ENCODE measurements around the gene WNT9A. TPM values are rescaled to one million over a fixed set of nuclear protein-coding genes. Genes with fewer than 3 reads are reported as not detected.

WNT9A gene
- total and polyA plus RNA-seq, 4 donors: 0.03 to 0.08 TPM; not detected in 2

DNA sequence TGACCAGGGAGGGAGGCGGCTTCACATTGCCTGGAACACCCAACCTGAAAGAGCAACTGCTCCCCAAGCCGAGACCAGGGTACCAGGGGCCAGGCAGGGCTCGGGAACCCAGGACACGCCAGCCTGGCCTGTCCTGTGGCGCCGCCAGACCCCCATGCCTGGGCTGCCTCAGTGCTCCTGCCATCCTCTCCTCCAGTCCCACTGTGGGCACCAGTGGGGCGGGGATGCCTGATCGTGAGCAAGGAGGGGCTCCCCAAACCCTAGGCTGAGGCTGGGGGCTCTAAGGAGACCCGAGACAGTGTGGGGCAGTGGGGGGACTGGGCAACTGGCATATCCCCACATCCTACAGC lies 45.1 kb downstream of the WNT9A start:
- Histone ChIP-seq H3K4me3 (ENCODE audit: low read depth in 1 of 3, low read length in 3 of 3) (no peak overlapping the region), H3K36me3 (ENCODE audit: control insufficient read depth in 4 of 4, insufficient read depth in 3 of 4, low read depth in 1 of 4, low read length in 3 of 4) (no peaks in the 10 kb centered on the region), H3K9ac (ENCODE audit: low read depth in 1 of 2, low read length in 2 of 2) (no peak overlapping the region), H3K9me3 (ENCODE audit: control insufficient read depth in 4 of 4, low read length in 3 of 4) (no peaks in the 10 kb centered on the region), H3K27ac (ENCODE audit: low read depth in 1 of 2, low read length in 2 of 2) (no peak overlapping the region), H3K27me3 (ENCODE audit: control insufficient read depth in 4 of 4, insufficient read depth in 4 of 4, low read length in 3 of 4) (no peaks in the 10 kb centered on the region), H3K4me1 (ENCODE audit: control insufficient read depth in 4 of 4, insufficient read depth in 4 of 4, low read length in 3 of 4) (no peaks in the 10 kb centered on the region)
- 90% methylated on average over 9 of the region's 9 CpGs for WGBS
- TF ChIP-seq YY1 (IDR thresholded peaks at IDR 0.05) (no peak), HNF4A (conservative IDR thresholded peaks at IDR 0.05) (no peak), EGR1 (IDR thresholded peaks at IDR 0.05; ENCODE audit: low read depth in 2 of 2) (no peak), FOXA2 (IDR thresholded peaks at IDR 0.05) (no peak), HNF4G (IDR thresholded peaks at IDR 0.05) (no peak), GABPA (IDR thresholded peaks at IDR 0.05 in 1 of 2, conservative IDR thresholded peaks at IDR 0.05 in 1 of 2) (no peak), RAD21 (IDR thresholded peaks at IDR 0.05) (no peak), REST (IDR thresholded peaks at IDR 0.05) (no peak)
- TF ChIP-seq, protein P1, sequence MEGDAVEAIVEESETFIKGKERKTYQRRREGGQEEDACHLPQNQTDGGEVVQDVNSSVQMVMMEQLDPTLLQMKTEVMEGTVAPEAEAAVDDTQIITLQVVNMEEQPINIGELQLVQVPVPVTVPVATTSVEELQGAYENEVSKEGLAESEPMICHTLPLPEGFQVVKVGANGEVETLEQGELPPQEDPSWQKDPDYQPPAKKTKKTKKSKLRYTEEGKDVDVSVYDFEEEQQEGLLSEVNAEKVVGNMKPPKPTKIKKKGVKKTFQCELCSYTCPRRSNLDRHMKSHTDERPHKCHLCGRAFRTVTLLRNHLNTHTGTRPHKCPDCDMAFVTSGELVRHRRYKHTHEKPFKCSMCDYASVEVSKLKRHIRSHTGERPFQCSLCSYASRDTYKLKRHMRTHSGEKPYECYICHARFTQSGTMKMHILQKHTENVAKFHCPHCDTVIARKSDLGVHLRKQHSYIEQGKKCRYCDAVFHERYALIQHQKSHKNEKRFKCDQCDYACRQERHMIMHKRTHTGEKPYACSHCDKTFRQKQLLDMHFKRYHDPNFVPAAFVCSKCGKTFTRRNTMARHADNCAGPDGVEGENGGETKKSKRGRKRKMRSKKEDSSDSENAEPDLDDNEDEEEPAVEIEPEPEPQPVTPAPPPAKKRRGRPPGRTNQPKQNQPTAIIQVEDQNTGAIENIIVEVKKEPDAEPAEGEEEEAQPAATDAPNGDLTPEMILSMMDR (IDR thresholded peaks at IDR 0.05; ENCODE audit: low read depth, low read length, missing input control): no peak
- TF ChIP-seq, protein P2, sequence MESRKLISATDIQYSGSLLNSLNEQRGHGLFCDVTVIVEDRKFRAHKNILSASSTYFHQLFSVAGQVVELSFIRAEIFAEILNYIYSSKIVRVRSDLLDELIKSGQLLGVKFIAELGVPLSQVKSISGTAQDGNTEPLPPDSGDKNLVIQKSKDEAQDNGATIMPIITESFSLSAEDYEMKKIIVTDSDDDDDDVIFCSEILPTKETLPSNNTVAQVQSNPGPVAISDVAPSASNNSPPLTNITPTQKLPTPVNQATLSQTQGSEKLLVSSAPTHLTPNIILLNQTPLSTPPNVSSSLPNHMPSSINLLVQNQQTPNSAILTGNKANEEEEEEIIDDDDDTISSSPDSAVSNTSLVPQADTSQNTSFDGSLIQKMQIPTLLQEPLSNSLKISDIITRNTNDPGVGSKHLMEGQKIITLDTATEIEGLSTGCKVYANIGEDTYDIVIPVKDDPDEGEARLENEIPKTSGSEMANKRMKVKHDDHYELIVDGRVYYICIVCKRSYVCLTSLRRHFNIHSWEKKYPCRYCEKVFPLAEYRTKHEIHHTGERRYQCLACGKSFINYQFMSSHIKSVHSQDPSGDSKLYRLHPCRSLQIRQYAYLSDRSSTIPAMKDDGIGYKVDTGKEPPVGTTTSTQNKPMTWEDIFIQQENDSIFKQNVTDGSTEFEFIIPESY (IDR thresholded peaks at IDR 0.05): no peak
- TF ChIP-seq, protein P3, sequence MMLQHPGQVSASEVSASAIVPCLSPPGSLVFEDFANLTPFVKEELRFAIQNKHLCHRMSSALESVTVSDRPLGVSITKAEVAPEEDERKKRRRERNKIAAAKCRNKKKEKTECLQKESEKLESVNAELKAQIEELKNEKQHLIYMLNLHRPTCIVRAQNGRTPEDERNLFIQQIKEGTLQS (IDR thresholded peaks at IDR 0.05): no peak
- TF ChIP-seq, protein P4, sequence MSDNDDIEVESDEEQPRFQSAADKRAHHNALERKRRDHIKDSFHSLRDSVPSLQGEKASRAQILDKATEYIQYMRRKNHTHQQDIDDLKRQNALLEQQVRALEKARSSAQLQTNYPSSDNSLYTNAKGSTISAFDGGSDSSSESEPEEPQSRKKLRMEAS (IDR thresholded peaks at IDR 0.05): no peak
- DNase-seq (ENCODE audit: low spot score): no peak

DNA sequence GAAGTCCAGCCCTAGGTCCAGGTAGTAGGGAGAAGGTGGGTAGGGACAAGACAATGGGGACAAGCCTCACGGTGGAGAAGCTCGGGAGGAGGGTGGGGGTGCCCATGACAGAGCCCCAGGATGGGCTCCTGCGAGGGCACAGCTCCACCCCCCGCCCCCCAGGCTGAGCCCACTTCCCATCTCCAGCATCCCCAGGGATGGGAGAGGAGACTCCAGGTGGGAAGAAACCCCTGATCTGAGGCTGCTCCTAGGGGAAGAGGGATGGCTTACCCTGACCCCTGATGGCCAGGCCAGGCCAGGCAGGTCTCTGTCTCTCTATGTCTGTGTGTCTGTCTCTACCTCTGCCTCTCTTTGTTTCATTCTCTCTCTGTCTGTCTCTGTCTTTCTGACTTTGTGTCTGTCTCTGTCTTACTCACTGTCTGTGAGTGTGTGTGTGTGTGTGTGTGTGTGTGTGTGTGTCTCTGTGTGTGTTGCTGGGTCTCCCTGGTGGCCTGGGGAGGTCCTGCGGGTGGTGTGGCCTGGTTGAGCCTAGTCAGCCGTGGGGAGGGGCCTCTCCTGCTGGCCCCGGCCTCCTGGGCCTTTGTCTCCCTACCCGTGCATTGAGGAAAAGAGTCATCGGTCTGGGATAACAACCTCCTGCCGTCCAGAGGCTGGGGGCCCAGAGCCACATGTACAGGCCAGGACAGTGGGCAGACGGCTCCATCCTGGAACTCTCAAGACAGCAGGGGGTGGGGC lies 45.7 kb downstream of the WNT9A start:
- WGBS: 72% methylated on average over 11 of the region's 11 CpGs
- Histone ChIP-seq H3K36me3 (ENCODE audit: control insufficient read depth in 4 of 4, insufficient read depth in 3 of 4, low read depth in 1 of 4, low read length in 3 of 4) (no peaks in the 10 kb centered on the region), H3K9ac (ENCODE audit: low read depth in 1 of 2, low read length in 2 of 2) (no peak overlapping the region), H3K4me1 (ENCODE audit: control insufficient read depth in 4 of 4, insufficient read depth in 4 of 4, low read length in 3 of 4) (no peaks in the 10 kb centered on the region), H3K4me3 (ENCODE audit: low read depth in 1 of 3, low read length in 3 of 3) (no peak overlapping the region), H3K27me3 (ENCODE audit: control insufficient read depth in 4 of 4, insufficient read depth in 4 of 4, low read length in 3 of 4) (no peaks in the 10 kb centered on the region), H3K27ac (ENCODE audit: low read depth in 1 of 2, low read length in 2 of 2) (no peak overlapping the region), H3K9me3 (ENCODE audit: control insufficient read depth in 4 of 4, low read length in 3 of 4) (no peaks in the 10 kb centered on the region)
- DNase-seq (ENCODE audit: low spot score): no peak
- TF ChIP-seq, protein P1 (IDR thresholded peaks at IDR 0.05; ENCODE audit: low read depth, low read length, missing input control): no peak
- TF ChIP-seq YY1 (IDR thresholded peaks at IDR 0.05): no peak
- TF ChIP-seq, protein P2 (IDR thresholded peaks at IDR 0.05): no peak
- no peak for TF ChIP-seq GABPA (IDR thresholded peaks at IDR 0.05 in 1 of 2, conservative IDR thresholded peaks at IDR 0.05 in 1 of 2)
- TF ChIP-seq, protein P4 (IDR thresholded peaks at IDR 0.05): no peak
- TF ChIP-seq JUND (IDR thresholded peaks at IDR 0.05): no peak
- no peak for TF ChIP-seq FOXA2 (IDR thresholded peaks at IDR 0.05)
- TF ChIP-seq, protein P3 (IDR thresholded peaks at IDR 0.05): no peak
- TF ChIP-seq EGR1 (IDR thresholded peaks at IDR 0.05; ENCODE audit: low read depth in 2 of 2): no peak
- TF ChIP-seq FOXA1 (IDR thresholded peaks at IDR 0.05): no peak
- TF ChIP-seq TAF1 (conservative IDR thresholded peaks at IDR 0.05): no peak
- TF ChIP-seq NR2F2 (IDR thresholded peaks at IDR 0.05): no peak
